Eye (tissue), 1 donor: ENCODE data around the gene ENPP7.

Source experiments
- DNase-seq: peaks from one replicate; pipeline ENCODE4 v3.0.0-alpha.2; 2015

Gene ENPP7, protein sequence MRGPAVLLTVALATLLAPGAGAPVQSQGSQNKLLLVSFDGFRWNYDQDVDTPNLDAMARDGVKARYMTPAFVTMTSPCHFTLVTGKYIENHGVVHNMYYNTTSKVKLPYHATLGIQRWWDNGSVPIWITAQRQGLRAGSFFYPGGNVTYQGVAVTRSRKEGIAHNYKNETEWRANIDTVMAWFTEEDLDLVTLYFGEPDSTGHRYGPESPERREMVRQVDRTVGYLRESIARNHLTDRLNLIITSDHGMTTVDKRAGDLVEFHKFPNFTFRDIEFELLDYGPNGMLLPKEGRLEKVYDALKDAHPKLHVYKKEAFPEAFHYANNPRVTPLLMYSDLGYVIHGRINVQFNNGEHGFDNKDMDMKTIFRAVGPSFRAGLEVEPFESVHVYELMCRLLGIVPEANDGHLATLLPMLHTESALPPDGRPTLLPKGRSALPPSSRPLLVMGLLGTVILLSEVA

GRCh38 chr17:79730769-79731483 is at the start of gene ENPP7:
TSS of gene ENPP7 (plus strand) at chr17:79730943. CDS start at chr17:79731140, 197 bp downstream.
- no peak for DNase-seq

DNA sequence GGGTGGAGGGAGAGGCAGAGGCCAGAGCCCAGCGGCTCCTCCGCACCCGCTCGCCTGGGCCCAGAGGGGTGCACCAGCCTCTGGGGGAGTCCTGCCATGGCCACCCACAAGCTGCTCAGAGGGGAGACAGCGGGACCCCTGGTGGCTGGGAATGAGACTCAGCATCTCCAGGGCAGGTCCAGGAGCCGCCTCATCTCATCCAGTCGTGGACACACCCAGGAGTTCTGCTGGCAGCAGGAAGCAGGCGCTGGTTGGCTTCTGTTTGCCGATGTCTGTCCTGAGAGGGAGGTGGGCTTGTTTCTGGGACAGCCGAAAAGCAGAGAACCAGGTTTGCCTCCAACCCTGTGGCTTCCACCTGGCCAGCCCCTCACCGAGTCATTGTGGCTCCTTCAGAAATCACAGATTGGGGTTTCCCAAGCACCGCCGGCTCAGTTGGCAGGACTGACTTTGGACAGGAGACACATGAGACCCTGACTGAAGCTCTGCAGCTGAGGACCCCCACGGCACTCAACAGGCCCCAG is 49.6 kb upstream of the ENPP7 start:
- no peak for DNase-seq

- DNase-seq: no peak
Observed at GRCh38 chr17:79681628-79682261, 49.0 kb upstream of the ENPP7 start.

DNA sequence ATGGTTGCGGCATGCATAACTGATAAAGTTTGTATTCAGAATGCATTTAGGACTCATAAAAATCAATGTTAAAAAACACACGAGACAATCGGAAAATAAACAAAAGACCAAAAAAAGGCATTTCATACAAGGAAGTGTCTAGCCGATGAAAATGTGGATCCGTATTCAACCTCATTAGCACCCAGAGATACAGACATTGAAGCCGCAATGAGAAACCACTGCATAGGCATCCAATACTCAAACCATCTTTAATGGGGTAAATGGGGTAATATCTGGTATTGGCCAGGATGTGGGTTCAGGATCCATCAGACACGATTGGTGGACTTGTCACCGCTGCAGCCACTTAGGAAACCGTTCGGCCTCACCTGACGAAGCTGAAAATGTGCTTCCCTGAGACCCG is 47.4 kb upstream of the ENPP7 start:
- DNase-seq: no peak

DNA sequence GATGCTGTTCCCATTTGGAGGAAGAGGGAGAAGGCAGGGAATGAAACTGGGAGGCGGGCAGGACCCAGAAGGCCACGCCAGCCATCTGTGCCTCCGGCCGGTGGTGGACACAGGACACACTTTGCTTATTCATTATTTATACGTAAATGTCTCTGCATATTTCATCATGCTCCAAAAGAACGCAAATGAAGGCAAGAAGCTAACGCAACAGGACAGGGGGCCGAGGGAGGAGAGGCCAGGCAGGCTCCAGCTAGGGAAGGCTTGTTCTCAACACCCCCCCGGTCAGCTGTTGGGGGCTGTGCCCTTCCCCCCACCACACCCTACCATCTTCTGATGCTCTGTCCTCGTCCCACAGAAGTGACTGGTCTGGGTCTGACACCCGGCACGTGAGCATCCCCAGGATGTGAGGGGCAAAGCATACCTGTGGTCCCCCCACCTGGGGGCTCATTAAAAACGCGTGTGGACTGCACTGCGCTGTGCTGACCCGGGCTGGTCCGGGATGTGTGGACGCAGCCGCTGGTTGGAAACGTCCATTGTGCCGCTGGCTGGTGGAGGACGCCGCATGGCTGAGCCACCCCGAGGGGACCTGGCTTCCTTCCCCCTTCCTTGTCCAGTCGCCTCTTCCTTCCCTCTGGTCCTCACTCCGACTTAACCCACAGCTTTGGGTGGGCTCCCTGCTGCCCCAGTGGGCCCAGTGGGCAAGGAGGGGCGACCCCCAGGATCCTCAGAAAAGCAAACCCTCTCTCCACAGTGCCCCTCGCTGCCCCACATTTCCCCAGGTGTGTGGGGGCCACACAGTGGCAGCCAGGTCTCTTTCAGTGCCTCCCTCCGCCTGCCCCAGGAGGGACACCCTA is 46.4 kb upstream of the ENPP7 start:
- DNase-seq: peak; percentile 84

DNA sequence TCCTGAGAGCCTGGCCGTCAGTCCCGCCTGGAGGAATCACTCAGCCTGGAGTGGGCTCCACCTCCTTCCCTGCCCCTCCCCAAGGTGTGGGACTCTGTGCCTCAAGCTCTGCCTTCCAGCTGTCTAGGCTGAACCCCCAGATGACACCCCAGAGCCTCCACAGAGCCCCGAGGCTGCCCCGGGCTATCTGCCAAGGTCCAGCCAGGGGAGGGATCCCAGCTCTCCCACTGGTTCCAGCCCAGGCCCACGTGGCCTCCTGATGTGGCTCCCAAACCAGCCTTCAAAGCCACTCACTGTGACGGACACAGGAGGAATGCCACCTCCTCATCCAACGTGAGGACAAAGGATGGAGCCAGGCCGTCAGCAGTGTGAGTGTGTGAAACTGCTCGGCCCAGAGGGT is 45.6 kb upstream of the ENPP7 start:
- DNase-seq: peak; percentile 48

- DNase-seq: no peak
Observed at GRCh38 chr17:79686476-79686875, 44.3 kb upstream of the ENPP7 start.

DNA sequence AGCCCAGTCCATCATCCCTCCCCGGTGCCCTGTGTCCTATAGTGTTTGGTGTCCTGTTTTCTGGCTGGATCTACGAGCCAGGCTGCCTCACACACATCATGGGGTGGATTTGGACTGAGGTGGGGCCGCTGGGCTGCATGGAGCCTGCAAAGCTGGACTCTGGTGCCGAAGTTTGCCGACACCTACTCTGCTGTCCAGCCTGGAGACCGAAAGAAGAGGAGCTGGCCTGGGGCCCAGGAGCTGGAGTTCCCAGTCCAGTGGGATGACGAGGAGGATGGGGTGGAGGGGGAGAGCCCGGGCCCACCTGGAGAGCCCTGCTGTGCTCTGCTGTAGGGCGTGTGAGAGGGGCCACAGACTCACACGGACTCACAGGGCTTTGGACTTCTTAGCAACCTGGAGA is 40.3 kb upstream of the ENPP7 start:
- DNase-seq: no peak

GRCh38 chr17:79690988-79691836 is 39.5 kb upstream of the ENPP7 start:
- no peak for DNase-seq

DNA sequence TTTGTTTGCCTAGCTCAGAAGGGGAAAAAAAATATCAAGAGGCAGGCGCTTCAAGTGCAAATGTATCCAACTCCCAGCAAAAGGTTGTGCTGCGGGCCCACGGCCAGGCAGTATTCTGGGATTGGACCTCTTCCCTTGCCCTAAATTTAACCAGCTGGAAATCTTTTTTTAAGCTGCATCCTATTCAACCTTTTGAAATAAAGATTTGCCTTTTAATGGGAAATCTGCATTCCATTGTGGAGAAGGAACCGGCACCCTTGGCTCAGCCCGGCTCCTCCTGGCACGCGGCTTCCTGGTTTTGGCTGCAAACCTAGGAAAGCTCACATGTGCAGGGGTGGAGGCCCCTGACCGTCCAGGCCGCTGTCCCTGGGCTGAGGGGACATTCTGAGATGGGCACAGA is 38.8 kb upstream of the ENPP7 start:
- no peak for DNase-seq

DNA sequence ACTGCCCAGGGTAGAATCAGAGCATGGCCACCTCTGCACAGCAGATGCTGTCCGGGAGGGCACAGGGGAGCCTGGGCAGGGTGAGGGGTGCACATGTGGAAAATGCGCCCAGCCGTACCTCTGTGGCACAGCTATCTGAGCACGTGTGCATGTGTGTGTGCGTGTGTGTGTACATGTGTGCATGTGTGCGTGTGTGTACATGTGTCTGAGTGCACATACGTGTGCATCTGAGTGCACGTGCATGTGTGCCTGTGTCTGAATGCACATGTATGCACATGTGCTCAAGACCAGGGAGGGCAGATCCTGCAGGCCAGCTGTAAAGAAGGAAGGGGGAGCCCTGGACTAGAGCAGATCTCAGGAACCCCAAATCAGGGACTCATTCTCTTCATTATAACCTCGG is 37.3 kb upstream of the ENPP7 start:
- DNase-seq: no peak

GRCh38 chr17:79695293-79695790 is 35.4 kb upstream of the ENPP7 start:
- DNase-seq: no peak

DNA sequence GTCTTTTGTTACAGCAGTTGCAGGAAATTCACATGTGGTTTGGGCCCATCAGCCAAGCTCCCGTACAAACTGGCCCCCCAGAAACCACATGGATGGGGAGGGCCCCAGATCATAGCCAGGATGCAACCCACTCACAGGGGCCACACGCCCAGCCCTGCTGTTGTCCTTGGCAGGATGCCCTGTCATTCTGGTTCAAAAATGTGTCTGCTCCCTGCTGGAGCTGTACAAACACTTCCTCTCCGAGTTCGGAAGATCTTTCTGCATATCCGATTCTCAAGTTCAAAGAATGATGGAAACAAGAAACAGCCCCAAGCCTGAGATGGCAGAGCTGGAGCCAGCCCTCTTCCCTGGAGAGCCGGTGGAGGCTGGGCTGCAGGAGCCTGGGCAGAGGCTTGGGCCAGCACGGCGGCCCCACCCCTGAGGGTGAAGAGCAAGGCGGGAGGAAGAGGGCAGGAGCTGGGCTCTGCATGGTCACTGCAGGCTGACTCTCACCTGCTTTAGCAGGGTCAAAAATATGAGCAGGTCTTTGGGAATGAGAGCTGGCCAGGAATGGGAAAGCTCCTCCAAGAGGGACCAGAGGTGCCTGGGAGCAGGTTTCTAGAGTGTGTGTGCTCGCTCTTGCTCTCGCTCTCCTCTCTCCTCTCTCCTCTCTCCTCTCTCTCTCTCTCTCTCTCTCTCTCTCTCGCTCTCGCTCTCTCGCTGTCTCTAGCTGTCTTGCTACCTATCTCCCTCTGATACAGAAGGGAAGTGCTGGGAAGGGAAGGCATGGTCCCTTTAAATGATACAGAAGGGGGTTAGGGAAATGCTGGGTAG is 34.7 kb upstream of the ENPP7 start:
- peak; percentile 72 for DNase-seq

- DNase-seq: no peak
Observed at GRCh38 chr17:79696610-79696982, 34.1 kb upstream of the ENPP7 start.

- DNase-seq: peak; percentile 57
Observed at GRCh38 chr17:79698146-79698846, 32.4 kb upstream of the ENPP7 start.

DNA sequence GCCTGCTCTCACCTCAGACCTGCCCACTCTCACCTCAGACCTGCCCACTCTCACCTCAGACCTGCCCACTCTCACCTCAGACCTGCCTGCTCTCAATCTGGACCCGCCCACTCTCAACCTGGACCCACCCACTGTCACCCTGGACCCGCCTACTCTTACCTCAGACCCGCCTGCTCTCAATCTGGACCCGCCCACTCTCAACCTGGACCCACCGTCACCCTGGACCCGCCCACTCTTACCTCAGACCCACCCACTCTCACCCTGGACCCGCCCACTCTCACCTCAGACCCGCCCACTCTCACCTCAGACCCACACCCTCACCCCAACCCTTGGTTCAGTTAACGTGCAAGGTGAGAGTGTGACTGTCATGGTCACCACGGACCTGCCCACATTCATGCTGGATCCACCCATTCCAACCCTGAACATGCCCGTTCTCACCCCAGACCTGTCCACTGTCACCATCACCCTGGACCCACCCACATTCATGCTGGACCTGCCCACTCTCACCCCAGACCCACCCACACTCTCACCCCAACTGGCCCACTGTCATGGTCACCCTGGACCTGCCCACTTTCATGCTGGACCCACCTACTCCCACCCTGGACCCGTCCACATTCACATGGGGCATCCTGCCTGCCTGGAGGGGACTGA is 31.2 kb upstream of the ENPP7 start:
- DNase-seq: no peak

- no peak for DNase-seq
Observed at GRCh38 chr17:79700592-79700991, 30.2 kb upstream of the ENPP7 start.

GRCh38 chr17:79702034-79702433 is 28.7 kb upstream of the ENPP7 start:
- peak; percentile 72 for DNase-seq

DNA sequence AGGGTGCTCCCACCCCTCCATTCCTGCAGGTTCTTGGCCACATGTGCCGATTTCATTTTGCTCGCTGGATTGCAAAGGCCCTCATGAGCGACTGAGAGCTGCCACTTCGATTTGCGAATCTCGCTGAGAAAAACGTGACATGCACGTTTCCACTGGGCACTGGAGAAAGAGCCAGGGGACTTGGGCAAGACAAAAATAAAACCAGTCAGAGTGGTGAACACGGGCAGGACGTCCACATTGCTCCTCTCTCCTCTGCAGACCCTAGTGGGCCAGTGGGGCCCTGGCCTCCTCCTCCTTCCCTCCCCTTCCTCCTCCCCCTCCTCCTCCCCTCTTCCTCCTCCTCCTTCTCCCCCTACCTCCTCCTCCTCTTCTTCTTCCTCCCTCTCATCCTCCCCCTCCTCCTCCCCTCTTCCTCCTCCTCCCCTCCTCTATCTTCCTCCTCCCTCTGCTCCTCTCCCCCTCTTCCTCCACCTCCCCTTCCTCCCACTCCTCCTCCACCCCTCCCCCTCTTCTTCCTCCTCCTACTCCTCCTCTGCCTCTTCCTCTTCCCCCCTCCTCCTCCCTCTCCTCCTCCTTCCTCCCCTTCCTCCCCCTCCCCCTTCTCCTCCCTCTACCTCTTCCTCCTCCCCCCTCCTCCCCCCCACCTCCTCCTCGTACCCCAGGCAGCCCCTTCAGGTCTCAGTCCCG is 28.1 kb upstream of the ENPP7 start:
- DNase-seq: no peak
